Islet precursor cell (in vitro differentiated cells): ENCODE measurements around the gene IQCK.
A peak's percentile ranks its signal among the peaks of the same experiment; 100 is the strongest.

Source experiments
- DNase-seq: peaks from one replicate; pipeline ENCODE4 v3.0.0-alpha.2; 2018

The IQCK gene

GRCh38 chr16:19722269-19722952 lies 4.3 kb downstream of the IQCK start:
- no peak for DNase-seq

GRCh38 chr16:19722981-19723380 lies 4.9 kb downstream of the IQCK start:
- DNase-seq: no peak

DNA sequence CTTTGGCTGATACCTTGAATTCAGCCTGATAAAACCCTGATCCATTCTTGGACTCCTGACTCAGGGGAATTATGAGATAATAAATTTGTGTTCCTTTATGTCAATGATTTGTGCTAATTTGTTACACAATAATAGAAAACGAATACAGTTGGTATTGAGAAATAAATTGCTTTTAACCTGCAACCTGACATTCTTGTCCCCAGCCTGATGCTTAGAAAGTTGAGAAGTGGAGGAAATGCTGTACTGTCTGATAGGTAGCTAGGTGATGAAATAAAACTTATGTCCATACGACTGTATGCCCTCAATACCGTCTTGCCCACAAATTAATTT lies 10.5 kb downstream of the IQCK start:
- no peak for DNase-seq

DNA sequence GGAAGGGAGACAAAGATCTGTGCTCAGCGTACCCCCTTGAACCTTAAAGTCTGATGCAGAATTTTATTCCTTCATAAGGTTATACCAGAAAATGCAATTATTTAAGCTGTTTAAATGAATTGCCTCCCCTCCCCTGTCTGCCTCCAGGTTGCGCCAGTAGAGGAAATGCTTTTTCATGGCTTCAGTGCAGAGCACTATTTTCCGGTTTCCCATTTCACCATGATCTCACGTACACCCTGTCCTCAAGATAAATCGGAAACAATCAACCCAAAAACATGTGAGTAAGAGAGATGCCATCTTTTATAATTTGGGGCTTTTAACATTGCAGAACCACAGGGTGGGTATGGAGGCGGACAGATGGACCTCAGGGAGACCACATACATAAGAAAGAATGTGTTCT lies 15.5 kb downstream of the IQCK start:
- no peak for DNase-seq

GRCh38 chr16:19735074-19735867 lies 17.2 kb downstream of the IQCK start:
- DNase-seq: no peak

GRCh38 chr16:19737306-19738038 lies 19.4 kb downstream of the IQCK start:
- no peak for DNase-seq

- DNase-seq: no peak
Measured at GRCh38 chr16:19741354-19741753, 23.3 kb downstream of the IQCK start.

DNA sequence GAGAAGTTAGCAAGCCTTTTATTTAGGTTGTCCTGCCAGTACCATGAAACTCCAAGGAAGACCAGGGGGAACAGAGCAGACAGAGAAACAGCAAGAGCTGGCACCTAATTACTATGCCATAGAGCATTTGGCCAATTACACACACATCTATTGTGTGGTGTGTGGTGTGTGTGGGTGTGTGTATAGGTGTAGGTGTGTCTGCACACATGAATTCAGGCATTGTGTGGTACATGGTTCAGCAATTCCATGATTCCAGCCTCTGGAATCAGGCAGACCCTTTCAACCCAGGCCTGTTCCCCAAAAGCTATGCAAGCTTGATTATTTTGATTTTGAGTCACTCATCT lies 25.7 kb downstream of the IQCK start:
- no peak for DNase-seq

DNA sequence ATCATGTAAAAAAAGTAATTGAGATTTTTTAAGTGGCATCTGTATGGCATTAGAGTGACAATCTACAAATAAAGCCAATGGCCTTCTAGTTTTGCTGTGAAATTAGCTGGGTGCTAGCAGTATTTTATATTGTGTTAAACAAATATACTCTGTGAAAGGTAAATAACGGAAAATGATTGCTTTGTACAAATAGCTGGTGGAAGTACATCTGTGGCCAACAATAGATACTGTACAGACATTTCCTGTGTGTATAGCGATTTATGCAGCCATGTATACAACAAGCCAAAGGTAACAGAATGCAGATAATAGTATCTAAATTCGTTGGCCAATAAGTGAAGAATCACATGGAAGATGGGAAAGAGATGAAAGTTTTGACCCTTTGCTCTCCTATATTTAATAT lies 26.6 kb downstream of the IQCK start:
- DNase-seq: no peak

GRCh38 chr16:19745286-19746010 lies 27.4 kb downstream of the IQCK start:
- peak; percentile 70 for DNase-seq

DNA sequence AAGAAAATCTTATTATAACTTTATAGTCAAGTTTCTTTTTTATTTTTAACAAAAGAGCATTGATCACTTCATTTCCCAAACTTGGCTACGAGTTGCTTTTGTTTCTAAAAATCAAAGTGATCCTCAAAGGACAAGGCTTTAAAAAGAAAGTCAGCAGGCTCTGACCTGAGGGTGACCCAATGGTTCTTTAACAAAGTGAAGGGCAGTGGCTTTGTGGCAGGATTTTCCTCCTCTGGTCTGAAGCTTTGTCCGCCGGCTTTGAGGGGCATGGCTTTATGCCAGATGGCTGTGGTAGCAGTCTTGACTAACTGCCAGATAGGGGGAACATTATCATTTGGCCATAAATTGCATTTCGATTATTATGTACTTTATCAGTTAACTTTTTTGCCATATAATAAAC lies 28.5 kb downstream of the IQCK start:
- DNase-seq: no peak

DNA sequence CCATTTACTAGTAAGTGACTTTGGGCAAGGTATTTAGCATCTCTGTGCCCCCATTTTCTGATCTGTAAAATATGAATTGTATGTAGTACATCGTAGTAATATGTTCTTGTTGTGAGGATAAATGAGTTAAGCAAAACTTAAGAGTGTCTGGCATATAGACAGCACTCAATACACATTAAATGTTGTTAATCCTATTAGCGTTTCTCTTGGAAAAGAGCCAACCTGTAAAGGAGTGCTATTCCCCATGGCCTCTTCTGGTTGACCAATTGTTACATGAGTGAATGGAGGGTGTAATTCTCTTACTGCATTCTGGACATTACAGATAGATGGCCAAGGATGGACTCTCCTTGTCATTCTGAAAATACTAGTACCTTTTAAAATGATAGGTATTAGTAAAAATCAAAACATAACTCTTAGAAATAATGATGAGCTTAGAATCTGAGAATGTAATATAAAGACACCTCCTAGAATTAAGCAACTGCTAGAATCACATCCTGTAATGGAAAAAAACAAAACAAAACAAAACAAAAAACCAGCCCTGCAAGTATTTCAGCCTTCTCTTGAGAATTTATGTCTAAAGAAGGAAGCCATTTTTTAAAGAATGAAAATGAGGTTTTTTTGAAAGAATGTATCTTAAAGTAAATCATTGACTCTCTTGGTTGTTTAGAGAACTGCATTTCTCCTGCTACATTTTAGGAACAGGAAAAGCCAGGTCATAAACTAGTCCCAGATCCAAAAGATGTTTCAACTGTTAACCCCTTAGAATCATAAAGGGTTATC lies 30.5 kb downstream of the IQCK start:
- DNase-seq: no peak

DNA sequence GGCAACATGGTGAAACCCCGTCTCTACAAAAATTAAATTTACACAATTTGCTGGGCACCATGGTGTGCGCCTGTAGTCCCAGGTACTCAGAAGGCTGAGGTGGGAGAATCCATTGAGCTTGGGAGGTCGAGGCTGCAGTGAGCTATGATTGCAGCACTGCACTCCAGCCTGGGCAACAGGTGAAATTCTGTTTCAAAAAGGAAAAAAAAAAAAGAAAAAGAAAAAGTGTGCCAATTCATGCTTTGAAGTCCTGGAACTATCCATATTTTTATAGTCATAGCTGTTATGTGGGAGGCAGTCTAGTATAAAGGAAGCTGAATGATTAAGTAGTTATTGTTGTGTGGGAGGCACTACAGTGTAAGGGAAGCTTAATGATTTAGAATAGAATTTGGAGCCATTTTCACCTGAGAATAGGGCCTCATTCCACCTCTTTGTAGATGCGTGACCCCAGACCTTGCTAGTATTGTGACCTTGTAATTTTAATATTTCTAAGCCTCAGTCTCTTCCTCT lies 31.6 kb downstream of the IQCK start:
- DNase-seq: no peak

DNA sequence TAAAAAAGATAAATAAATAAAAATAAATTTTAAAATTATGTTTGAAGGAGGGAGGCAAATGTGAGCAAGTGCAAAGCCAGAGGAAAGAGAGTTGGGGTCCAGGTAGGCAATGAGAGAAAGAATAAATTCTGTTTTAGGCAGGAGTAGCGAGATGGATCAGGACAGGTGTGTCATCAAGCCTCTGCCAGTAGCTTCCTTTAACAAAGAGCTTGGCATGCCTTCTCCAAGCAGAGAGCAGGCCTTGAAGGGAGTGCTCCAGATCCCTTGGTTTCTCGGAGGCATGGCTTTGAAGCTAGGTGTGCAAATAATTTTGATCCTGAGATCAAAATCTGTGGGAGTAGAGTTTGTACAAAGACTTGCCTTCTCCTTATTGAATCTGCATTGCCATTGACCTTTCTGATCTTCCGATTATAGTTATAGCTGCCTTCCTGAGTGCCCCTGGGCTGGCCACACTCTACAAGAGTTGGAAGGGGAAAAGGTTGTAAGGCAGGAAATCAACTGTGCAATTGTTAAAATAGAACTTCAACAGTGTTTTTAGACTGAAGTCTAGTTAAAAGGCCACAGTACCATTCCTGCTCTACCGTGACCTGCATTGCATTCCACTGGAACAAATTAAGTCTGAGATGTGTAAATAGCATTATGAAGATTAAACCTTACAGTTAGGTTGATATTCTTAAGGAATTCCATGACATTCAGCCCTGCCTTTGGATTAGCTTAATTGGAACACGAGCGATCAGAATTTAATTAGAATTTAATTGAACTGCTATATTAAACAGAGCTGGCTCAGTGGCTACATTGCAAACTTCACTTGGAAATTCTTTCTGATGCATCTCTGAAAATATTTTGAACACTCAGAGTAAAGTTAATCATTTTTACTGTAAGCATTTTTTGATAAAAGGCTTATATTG lies 33.7 kb downstream of the IQCK start:
- DNase-seq: no peak

DNA sequence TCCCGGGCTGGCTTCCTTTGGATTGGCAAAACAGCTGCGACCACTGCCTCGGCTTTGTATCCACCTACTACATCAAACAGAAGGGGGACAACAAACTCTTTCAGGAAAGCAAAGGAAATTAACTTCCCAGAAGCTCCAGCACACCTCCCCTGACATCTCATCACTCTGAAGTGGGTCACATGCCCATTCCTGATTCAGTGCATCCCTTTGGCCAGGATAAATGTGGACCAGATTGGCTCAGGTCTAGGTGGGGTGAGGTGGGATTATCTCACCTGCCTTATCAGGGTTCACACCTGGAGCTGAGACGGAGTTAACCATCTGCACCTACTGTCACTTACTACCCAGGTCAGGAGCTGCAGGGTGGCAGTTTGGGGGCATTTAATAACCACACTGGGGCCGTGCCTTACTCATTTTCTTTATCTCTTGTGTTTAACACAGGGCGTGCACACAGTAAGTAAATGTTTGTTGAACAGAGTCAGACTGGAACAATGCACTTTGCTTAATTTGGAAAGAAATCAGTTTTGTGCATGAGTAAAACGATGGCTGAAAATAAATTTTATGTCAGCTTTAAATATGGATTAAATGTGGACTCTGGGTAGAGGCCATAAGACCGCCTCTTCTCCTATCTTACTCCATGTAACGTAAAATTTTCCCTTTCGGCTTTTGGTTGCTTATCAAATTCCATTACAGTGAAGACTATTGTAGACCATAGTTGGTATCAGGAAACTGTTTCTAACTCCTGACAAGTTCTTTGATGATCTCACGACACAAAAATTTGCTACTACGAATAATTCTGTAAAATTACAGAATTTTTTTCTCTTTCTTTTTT lies 36.0 kb downstream of the IQCK start:
- no peak for DNase-seq

DNA sequence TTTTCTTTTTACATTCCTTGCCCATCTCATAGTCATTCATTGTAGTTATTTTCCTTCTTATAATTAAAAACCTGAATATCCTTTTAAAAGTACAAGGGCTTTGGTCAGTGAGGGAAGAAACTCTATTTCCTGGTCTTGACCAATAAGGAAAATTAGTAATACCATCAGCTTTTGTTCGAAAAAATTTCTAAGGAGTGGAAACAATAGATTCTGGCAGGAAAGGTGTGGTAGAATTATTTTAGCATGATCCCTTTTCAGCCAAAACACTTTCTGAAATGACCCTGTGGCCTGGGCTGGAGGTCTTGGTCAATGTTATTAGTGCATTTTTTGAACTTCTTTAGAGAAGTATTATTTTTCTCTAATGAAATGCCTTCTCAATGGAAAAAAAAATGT lies 36.6 kb downstream of the IQCK start:
- no peak for DNase-seq

DNA sequence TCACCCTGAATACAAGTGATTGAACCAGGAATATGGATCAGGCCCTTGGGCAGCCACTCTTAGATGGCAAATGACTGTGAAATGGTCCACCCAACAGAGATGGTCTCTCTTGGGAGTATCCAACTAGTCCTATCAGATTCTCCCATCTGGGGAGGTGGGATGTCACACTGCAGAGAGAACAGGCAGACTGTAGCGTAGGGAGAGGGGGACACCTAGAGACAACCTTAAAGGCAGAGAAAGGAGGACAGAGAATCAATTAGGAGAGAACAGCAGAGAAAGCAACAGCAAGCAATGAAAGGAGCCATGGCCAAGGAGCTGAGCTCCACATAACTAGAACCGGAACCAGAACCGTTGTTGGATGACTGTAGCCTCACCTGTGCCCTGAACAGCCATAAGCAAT lies 37.2 kb downstream of the IQCK start:
- DNase-seq: no peak

DNA sequence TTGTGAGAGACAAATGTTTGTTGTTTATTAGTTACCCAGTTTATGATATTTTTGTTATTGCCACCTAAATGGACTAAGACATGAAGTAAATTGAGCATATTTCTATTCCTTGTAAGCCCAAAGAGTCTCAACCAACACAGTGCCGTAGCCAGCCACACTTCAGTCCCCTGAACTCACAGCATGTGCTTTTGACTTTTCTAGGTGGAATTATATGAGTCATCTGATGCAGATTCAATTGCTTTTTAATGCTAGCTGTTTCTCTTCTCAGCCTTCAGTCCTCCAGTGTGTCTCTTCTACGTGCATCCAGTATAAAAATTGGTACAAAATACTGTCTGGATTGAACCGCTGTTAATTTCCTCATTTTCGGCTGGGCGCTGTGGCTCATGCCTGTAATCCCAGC lies 39.0 kb downstream of the IQCK start:
- no peak for DNase-seq

DNA sequence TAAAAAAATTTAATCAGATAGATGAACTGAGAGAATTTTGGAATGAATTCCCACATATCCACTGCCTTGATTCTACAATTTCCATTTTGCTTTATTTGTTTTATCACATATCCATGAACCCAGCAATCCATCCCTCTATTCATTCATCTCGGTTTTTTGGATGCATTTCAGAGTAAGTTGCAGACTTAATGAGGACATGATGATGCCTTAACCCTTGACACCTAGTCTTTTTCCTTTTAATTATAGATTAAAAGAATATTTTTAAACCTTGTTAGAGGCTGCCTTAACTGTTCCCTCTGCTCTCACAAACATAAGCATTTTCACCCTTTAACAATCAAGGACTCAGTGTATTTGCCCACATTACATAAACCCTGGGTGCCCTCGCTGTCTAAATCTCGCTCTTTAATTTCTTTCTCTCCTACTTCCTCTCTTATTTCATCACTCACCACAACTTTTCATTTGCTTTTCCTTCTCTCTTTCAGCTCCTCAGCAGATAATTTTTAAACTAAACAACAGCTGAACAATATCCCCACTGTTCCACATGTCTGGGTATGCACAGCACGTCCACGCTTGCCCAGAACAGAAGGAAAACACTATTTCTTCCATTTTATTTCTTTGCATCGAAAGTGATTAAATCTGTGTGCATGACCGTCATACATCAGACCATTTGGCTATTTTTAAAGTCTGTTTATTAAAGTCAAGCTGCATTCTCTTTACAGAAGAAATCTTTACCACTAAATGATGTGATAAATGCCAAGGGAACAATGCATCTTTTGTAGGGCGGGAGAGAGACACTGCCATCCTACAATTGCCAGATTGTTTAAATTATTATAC lies 39.9 kb downstream of the IQCK start:
- no peak for DNase-seq
